ENCODE measurements around the gene MEF2B.
"Not testable (repeated sequence)": the region's sequence is repeated elsewhere in the genome, so short reads cannot be mapped to it uniquely, and the experiment has no call there.

MEF2B gene

DNA sequence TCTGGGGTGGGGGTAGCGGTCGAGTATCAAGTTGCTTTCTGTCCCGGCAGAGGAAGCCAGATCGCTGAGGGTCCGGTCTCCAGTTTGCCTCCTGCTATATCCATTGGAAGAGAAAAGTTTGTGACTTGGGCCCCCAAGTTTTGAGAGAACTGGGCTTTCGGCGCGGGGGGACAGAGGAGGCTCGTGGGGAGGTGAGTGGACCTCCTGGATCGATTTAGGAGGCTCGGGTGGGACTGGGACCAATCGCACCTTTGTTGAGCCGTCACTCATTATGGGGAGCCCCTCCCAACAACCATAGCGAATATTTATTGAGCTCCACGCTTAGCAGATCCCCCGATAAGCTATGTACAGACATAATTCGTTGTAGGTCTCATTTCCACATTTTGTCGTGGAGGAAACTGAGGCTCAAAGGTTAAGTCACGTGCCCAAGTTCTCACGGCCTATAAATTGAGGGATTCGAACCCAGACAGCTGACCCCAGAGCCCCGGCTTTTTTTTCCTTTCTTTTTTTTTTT is 22.9 kb upstream of the MEF2B start:
- DNase-seq, result no peak

DNA sequence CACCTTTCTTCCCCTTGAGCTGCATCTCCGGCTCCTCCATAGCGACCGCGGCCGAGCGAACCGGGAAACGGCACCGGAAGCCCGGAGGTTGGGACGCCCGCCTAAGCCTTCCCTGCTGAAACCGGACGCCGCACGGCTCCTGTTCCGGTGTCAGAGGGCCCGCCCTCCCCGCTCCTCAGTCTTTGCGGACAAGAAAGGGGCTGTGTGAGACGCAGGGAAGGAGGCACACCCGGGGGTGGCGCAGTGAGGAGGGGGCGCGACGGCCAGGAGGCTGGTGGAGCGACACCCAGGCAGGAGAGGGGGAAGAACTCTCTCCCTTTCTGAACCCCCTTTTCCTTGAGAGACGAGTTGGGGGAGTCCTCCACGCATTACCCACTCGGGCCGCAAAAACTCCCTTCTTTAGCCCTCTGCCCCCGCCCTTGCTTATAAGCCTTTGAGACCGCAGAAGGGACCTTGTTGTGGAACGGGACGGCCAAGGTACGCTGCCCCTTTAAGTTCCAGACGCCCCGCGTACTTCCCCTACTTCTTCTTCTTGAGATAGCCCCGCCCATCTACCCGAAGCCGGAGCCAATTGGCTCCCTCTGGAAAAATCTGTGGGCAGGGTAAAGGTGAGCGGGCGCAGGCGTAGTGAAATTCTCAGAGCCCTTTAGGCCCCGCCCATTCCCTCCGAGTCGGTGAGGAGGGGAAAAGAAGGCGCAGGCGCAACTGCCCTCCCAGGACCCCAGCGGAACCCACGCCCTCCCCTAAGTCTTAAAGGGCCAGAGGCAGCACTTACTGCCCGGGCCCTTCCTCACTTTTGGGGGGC is 22.2 kb upstream of the MEF2B start, which contains the start of the genes BORCS8 and RFXANK:
TSS of gene BORCS8 (minus strand) at position 75 of the 805 bp plus-strand sequence. CDS start at position 40, 35 bp downstream.
TSS of gene RFXANK (plus strand) at position 181 of the 805 bp plus-strand sequence. CDS start 1,689 bp downstream, outside the sequence.
- peak; percentile 95 for DNase-seq

DNA sequence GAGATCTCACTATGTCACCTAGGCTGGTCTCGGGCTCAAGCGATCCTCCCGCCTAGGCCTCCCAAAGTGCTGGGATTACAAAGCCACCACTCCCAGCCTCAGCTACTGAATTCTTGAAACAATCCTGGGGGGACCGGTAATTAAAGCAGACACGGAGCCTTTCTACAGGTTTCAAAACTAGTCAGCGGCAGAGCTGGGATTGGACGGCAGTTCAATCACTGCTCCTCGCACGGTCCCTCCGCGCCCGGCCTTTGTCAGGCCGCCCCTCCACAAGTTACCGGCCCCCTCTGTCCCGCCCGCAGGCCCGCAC is 21.7 kb upstream of the MEF2B start:
- DNase-seq, result no peak

- DNase-seq, result no peak
Measured at GRCh38 chr19:19186742-19187141, 16.7 kb upstream of the MEF2B start.

- DNase-seq, result peak; percentile 13
Measured at GRCh38 chr19:19185853-19186740, 16.0 kb upstream of the MEF2B start.

DNA sequence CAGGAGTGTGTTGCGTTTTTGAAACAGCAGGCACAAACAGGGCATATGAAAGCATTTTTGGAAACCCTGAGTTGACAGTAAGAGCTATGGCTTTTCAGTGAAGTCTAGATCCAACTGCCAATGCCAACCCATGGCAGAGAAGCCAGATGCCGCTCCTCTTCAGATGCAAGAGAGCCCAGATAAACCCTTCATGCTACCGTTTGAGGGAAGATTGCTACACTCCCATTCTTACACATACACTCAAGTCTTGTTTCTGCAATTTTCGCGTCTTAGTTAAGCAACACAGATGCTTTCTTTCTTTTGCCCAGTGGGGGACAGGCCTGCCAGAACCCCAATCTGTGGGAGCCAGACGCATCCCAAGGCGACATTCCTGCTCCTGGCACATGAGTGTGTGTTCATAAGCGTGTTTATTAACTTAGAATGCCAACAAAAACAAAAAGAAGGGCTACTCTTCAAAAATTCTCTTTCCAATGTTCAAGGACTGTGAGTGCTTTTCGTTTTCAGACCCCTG is 11.5 kb upstream of the MEF2B start:
- no peak for DNase-seq

- DNase-seq, result no peak
Measured at GRCh38 chr19:19179548-19180441, 9.7 kb upstream of the MEF2B start.

DNA sequence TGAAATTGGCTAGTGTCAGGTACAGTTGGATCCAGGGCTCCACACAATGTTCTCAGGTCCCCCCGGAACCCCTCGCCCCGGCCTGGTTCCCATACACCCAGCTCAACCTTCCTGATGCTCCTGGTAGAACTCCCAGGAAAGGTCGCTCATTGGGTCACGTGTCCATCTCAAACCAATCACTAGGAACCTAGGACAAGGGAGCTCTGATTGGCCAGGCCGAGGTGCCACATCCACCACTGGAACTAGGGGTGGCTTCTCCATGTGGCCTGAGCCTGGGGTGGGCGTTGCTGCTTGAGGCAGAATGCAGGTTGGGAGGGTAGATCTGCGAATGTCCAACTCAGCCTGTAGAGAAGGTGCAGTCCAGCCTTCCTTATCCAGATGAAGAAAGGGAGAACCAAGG is 6.9 kb upstream of the MEF2B start:
- no peak for DNase-seq

- not testable (repeated sequence) for DNase-seq
Measured at GRCh38 chr19:19173243-19173642, 3.2 kb upstream of the MEF2B start.

DNA sequence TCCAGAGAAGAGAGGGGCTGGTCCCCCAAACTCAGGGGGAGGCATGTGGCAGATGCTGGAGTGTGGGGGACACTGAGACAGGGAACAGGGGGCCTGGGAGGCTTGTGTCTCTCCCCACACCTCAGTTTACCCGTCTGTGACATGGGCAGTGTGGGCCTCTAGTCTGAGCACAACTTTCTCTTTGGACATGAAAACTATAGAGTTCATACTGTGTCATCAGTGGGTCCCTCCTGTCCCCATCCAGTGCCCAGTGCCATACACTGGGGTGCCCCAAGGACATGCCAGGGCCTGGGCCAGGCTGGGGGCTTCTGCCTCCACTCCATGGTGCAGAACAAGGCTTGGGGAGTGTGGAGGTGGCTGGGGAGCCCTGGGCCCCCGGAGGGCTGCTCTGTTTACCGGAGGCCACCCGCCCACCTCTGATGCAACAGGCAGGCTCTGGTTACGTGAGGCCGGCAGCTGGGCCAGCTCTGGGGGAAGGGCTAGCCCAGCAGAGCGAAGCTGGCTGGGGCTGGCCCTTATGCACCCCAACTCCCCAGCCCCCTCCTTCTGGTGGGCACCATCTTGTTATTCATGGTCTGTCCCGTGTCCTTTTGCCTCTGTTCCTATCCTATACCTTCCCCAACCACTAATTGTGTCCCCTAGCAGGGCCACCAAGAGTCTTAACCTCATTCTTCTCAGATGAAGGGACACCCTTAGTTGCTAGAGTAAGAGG is 1.9 kb upstream of the MEF2B start:
- no peak for DNase-seq

- no peak for DNase-seq
Measured at GRCh38 chr19:19170873-19171672, 1.0 kb upstream of the MEF2B start.

DNA sequence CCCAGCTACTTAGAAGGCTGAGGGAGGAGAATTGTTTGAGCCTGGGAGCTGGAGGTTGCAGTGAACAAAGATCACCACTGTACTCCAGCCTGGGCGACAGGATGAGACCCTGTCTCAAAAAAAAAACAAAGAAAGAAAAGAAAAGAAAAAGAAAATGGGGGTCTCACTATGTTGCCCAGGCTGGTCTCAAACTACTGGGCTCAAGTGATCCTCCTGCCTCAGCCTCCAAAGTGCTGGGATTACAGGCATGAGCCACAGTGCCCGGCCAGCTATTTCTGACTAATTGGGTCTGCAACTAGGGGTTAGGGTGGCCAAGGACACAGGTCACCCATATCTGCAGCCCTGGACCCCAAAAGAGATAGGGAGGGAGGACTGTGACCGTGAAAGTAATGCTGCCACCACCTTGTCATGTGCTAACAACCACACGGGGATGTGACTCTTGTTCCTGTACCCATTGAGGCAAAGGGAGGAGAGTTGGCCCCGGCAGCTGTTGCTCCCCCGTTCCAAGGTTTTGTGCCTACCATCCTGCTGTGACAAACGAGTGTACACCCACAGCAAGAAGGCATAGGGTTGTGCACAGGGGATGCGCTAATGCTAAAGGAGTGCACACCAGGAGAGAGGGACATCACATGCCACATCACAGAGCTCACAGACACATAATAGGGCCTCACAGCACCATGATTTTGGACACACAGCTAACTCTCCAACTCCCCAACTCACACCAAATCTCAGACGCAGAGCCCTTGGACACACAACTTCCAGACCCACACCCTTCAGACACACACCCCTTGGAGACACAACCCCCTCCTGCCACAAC is 619 bp downstream of the MEF2B start:
- no peak for DNase-seq

- DNase-seq, result no peak
Measured at GRCh38 chr19:19167612-19168011, 2.5 kb downstream of the MEF2B start.

DNA sequence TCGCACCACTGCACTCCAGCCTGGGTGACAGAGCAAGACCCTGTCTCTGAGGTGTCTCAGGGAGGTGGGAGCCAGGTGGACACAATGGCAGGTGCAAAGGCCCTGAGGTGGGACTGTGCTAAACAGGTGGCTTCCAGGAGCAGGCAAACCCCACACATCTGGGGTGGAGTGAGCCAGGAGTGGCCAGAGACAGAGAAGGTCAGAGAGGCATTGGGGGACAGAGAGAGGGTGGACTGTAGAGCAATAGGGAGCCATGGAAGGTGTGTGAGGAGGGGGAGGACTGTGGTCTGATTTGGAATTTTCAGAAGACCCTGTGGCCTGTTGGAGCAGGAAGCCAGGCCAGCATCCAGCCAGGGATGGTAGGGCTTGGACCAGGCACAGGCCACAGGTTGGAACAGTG is 4.7 kb downstream of the MEF2B start:
- DNase-seq, result no peak

- no peak for DNase-seq
Measured at GRCh38 chr19:19162495-19162894, 7.6 kb downstream of the MEF2B start.

GRCh38 chr19:19160461-19161035 is 9.5 kb downstream of the MEF2B start:
- DNase-seq, result no peak

DNA sequence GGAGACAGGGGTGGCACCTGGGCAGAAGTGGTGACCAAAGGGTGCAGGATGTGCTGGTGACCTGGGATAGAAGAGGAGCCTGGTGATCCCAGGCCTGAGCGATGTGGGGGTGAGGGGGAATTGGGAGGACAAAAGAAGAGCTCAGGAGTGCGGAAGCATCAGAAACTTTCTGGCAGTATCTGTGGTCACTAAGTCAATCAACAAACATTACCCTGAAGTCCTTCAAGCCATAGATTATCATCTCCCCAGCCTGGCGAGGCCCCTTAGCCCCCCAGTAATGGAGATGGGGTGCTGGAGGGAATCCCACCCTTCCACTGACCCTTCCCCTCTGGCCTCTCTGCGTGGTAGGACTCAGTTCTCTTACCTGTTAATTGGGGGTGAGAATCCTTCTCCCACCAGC is 10.5 kb downstream of the MEF2B start:
- DNase-seq, result no peak

- DNase-seq, result no peak
Measured at GRCh38 chr19:19157808-19158207, 12.3 kb downstream of the MEF2B start.

DNA sequence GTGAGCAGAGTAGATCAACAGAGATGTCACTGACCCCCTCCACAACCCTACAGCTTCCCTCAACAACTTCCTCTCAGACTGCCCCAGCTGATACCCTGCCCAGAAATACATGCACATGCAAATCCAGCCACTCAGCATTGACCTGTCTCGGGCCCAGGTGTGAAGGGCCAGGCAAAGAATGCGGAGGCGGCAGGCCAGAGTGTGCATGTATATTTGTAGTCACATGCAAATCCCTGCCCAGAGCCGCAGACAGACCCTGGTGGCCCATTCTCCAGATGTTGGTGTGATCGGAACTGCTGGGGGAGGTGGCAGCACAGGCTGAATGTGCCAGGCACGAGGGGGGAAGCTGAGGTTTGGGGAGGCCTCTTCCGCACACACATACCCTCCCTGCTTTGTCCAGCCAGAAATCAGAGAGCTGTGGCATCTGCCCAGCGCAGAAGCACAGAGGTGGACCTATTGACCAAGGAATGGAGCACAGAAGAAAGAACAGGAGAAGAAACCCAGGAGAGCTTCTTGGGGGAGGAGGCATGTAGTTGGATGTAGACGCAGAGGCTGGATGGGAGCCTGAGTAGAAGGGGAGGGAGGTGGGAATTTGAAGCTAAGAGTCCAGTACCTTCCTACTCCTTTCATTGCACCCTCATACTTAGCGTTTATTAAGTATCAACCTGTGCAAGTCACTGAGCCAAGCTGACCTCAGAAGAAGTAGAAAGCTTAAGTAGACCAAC is 14.4 kb downstream of the MEF2B start:
- no peak for DNase-seq

Data from NCI-H226 (cell line).